IPS-NIHi7 (cell line): ENCODE results near the gene ENOX1.
A peak's percentile ranks its signal among the peaks of the same experiment; 100 is the strongest.

Source experiments
- DNase-seq: peaks from one replicate; pipeline ENCODE4 v3.0.0; 2012; ENCODE audit warnings: mixed read lengths; ENCODE audit errors: extremely low spot score

The ENOX1 gene

DNA sequence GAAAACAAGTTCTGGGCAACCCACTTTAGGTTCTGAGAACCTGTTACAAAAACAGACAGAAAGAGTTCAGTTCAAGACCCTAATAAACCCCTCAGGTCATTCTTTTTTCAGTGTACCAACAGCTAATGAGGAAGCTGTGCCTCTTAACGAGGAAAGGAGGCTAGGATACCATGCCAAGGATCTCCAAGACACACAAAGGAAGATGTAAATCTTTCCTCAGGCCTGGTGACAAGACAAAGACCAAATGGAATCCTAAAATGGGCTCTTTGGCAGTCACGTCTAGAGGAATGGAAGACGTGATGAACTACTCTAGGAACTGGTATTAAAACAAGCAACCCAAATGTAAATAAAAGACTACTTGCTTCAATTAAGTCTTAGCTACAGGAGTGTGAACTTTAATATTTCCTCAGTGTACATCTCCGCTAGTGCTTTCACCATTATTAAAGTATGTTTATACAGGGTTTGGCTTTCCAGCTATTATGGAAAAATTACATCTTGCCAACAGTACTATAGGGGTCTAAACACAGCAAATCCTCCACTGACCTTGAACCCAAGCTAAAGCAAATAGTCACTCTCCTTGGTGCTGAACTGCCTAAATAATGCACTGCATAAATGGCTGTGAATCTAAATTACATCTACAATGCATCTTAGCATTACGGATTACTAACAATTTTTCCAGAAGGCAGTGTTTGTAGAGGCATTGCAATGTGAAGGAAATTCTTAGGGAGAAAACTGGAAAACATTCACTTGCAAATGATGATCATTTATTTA, 42.3 kb downstream of the ENOX1 start:
- DNase-seq: no peak

GRCh38 chr13:43742911-43743310, 43.9 kb downstream of the ENOX1 start:
- no peak for DNase-seq

- no peak for DNase-seq
Measured at GRCh38 chr13:43737392-43737923, 49.3 kb downstream of the ENOX1 start.

GRCh38 chr13:43732726-43733125, 54.0 kb downstream of the ENOX1 start:
- DNase-seq: no peak

DNA sequence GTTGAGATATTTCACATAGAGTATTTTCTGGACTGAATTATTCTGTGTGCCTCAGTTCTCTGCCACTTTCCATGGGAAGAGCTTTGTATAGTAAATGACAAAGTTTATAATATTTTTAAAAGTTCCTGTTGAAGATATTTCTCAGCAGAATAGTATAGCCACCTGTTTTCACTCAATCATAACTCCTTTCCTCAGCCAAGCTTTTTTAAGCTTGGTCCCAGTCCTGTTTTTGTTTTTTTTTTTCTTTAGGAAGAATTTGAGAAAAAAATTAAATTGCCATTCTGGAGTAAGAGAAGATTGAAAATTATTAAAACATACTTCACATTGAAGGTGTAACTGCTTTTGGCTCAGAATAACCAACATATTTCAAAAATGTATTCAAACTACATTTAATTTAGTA, 55.5 kb downstream of the ENOX1 start:
- no peak for DNase-seq

DNA sequence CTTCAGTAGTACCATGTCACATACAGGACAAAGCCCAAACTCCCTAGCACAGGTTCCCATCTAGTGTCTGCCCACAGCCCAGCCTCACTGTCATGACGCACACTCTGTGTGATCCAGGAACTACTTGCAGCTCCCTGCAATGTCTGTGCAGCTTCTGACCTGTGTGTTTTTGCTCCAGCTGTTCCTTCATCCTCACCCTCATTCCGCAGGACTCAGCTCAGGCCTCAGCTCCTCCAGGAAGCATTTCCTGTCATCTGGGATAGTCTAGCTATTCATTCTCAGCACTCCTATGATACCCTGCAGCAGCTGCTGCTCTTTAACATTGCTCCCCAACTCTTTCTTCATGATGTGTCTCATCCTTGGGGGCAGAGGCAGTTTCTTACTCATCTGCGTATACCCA, 56.1 kb downstream of the ENOX1 start:
- DNase-seq: no peak

DNA sequence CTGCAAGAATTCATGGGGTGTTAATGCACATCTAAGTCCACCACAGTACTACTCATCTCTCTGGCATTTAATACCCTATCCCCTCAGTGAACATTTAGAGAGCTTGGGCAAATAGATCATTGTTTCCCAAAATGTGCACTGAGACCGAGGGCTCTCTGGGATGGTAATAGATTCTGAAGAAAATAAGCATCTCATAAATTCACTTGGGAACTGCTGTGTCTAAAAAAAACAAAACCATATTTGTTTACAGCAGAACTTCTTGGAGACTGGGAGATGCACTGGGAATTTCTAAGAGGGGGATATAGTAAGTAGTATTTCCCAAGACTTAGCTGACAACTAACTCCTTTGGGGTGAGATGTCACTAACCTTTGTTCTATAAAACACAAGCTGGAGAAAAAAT, 58.4 kb downstream of the ENOX1 start:
- DNase-seq: no peak

GRCh38 chr13:43727856-43728255, 58.9 kb downstream of the ENOX1 start:
- no peak for DNase-seq

DNA sequence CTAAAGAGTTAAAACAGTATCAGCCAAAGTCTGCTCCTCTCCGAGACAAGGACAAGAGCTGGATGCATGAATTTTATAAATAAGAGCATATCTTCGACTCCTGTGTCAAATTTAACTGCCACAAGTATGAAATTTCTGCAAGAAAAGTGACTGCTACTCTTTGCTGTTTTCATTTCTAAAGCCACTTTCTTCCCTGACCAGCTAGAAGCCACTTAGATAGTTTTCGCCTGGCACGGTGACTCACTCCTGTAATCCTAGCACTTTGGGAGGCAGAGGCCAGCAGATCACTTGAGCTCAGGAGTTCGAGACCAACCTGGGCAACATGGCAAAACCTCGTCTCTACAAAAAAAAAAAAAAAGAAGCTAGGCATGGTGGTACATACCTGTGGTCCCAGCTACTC, 61.3 kb downstream of the ENOX1 start:
- no peak for DNase-seq

GRCh38 chr13:43720780-43721397, 65.9 kb downstream of the ENOX1 start:
- DNase-seq: no peak

DNA sequence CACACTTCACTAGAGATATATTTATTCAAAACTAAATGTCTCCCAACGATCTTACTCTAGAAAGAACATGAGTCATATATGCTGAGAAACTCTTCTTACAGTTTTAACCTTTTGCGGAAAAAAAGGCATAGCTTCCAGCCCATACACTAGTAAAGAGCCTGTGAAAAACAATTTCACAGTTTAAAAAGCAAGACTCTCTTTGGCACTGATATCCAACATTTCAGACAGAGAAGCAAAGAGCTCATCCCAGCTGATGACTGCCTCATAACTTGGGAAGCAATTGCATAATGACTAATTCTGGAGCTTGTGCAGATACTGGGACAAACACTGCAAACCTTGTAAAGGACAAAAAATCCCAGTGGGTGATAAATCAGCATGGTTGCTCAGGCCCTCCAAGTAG, 88.0 kb downstream of the ENOX1 start:
- no peak for DNase-seq

DNA sequence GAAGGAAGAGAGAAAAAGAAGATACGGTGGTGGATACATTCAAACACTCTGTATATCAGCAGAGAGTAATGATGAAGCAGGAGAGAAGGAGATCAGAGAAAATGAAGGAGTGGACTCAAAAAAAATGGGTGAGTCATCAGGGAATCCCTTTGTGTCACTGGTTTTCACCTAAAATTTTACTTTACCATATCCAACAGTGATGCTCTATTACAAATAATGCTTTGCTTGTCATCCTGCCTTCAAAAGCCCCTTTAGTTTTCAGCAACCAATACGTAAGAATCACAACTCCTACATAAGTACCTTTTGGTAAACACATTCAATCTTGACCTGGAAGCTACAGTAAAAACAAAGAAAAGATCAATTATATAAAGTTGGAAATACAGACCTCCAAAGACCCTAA, 88.8 kb downstream of the ENOX1 start:
- DNase-seq: no peak

DNA sequence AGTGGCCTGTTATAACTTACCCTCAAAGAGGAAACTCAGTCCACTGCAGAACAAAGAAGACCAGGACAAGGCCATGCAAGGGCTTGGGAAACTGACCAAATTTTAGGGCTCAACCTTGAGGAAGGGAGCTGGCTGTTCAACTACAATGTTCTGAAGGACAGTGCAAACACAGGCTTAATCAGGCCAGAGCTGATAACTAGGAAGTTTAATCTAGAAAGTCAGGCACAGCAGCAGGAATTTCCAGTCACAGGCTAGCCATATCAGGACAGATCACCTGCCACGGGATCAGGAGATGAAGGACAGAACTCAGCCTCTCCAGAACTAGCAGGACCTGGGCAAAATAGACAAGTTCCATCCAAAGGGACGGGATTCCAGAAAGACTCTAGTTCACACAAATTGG, 89.4 kb downstream of the ENOX1 start:
- DNase-seq: no peak

- DNase-seq: no peak
Measured at GRCh38 chr13:43694146-43694664, 92.6 kb downstream of the ENOX1 start.

DNA sequence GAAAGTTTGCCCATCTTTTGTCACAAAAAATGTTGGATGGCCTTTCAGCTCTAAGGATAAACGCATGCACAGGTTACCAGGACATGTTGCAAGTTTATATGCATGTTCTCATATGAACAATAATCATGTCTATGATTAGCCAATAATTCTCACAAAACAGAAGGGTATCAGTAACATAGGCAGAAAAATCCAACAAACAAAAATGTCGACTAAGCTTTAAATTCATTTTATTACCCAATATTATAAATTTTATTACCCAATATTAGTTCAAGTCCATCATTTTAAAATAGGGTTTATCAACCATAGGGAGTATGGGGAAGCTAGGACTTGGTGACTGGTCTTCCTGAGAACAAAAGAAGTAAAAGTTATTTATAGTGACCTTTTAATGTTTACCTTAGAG, 93.1 kb downstream of the ENOX1 start:
- no peak for DNase-seq

DNA sequence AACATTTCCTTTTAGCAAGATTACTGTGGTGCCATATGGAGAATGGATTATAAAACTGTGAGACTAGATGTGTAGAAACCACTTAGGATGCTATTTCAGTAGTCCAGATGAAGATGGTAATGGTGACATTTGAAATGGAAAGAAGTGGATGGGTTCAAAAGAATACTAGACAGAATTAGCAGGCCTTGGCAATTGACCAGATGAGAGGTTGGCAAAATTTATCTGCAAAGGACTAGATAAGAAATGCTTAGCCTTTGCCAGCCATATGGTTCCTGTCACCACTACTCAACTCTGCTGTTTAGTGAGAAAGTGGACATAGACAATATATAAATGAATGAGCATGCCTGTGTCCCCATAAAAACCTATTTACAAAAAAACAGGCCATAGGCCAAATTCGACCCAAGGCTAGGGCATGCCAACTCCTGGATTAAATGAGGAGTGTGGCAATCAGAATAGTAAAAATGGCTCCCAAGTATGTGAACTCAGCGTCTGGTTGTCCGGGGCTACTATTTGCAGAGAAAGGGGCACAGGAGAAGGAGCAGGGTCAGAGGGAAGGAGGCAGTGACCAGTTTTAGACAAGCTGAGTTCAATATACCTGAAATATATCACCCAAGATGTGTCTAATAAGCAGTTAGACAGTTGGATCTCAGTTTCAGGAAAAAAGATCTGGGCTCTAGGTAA, 98.4 kb downstream of the ENOX1 start:
- no peak for DNase-seq

GRCh38 chr13:43687038-43687437, 99.7 kb downstream of the ENOX1 start:
- DNase-seq: no peak

DNA sequence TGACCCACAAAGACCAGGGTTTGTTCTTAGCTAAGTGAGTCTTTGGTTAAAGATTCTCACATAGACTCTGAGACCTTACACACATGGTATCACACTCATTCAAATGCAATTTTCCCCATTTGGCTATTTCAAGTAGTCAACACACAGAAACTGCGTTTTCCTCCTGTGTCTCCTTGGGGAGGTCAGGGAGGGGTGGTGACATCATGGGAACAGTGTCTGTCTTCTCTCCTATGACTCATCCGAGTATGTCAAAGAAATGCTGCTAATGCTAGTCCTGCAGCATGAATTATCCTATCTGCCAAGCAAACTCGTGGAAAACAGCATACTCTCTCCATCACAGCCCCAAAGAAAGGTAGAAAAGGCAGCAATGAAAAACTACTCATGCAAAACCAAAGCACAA, 100.2 kb downstream of the ENOX1 start:
- peak; percentile 26 for DNase-seq

- no peak for DNase-seq
Measured at GRCh38 chr13:43684963-43685725, 101.6 kb downstream of the ENOX1 start.

DNA sequence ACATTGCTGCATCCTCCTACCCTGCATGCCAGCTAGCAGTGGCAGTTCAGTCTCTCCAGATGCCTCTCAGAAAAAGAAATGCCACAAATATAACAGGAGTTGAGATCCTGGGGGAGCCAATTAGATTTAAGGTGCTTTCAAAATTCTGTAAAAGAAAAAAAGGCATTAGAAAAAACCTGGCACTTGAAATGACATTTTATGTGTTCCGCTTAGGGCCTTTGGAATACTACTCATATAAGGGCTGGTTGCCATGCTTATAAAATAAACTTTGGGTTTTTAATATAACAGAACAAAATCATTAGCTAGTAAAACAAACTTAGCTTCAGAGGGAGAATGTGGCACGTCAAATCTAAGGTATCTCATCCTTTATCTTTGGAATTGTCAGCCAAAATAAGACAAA, 104.1 kb downstream of the ENOX1 start:
- DNase-seq: no peak

DNA sequence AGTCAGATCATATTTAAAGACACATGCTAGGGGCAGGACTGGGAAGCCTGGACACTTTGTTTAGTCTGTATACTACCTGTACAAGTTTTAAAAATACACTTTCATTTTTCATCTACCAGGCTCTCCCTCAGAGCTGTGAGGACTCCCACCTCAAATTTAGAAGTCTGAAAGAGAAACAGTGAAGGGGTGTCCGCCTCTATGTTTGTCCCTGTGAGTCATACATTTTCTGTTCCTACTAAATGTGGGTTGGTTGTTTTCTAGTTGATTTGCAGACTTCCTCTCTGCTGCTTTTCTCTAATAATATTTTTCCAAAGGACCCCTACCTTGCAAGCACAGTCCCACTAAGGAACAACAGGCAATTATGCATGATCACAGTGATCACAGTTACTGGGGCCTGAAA, 110.5 kb downstream of the ENOX1 start:
- DNase-seq: no peak

- DNase-seq: no peak
Measured at GRCh38 chr13:43675577-43675976, 111.2 kb downstream of the ENOX1 start.
